K562 (cell line): Measurements from ENCODE around the gene ASPHD1. TPM values are rescaled to one million over a fixed set of nuclear protein-coding genes. Genes with fewer than 3 reads are reported as not detected.

Experiments used
- ATAC-seq: fragments of 200-7000 bp; cut with Tn5 transposase; 3 replicates; pipeline ENCODE4 v1.9.1; 2020; ENCODE audit warnings: moderate library complexity
- BruUV-seq: library from RNA; stranded (reverse); fragments of 400-500 nt; replicated peaks from 2 replicates; lab custom pipeline; 2021; lab: Mats Ljungman, UMichigan
- CTCF ChIA-PET: fragments of 300-600 bp; formaldehyde crosslinking; extraction: SDS; loops from one replicate; lab custom pipeline; 2021; ENCODE audit warnings: low intra/inter-chr PET ratio; lab: Yijun Ruan, JAX
- POLR2A ChIA-PET: fragments of 300-600, 350-650 bp; sonication (Branson Sonifier 250); formaldehyde crosslinking; extraction: SDS; loops from one replicate; lab custom pipeline; 2021; ENCODE audit warnings: antibody characterized with exemption, inconsistent platforms; lab: Yijun Ruan, JAX
- DNase-seq, 4 experiments: peaks; one replicate each; pipeline versions ENCODE4 v3.0.0 to v3.0.0-alpha.2; 2011 to 2018; ENCODE audit warnings: low spot score in 3 of 4, mixed read lengths in 3 of 4; ENCODE audit errors: extremely low read depth in 1 of 4
- FAIRE-seq: peaks from 2 replicates; lab custom pipeline; 2011; peaks lifted over from hg19 to GRCh38; lab: Jason Lieb, UNC
- H2AFZ ChIP-seq: 2 replicates; pipeline ENCODE4 v1.6.0; 2011; ENCODE audit warnings: low read depth, low read length, control low read depth, inconsistent platforms
- H3K27ac ChIP-seq: fragments of 200-600 bp; 3 replicates; pipeline ENCODE4 v1.8.0; 2011; ENCODE audit warnings: low read depth, mild to moderate bottlenecking, control low read depth, inconsistent platforms, low read length, moderate library complexity, mixed read lengths; ENCODE audit errors: extremely low read depth
- H3K27me3 ChIP-seq, 2 experiments: fragments of 300-600 bp in 1 of 2; 2 replicates in 1 of 2; 3 replicates in 1 of 2; pipeline versions ENCODE4 v1.6.0 to v1.8.0; 2011; ENCODE audit warnings: inconsistent platforms in 2 of 2, low read length in 2 of 2, mild to moderate bottlenecking in 1 of 2, mixed read lengths in 1 of 2, moderate library complexity in 1 of 2; ENCODE audit not compliant: control insufficient read depth in 2 of 2, insufficient read depth in 2 of 2
- H3K36me3 ChIP-seq: fragments of 300-600 bp; 3 replicates; pipeline ENCODE4 v1.8.0; 2011; ENCODE audit warnings: mild to moderate bottlenecking, low read length, inconsistent platforms; ENCODE audit not compliant: control insufficient read depth, insufficient read depth
- H3K4me1 ChIP-seq, 2 experiments: fragments of 200-600 bp in 1 of 2; replicated peaks in 1 of 2; 2 replicates in 1 of 2; 3 replicates in 1 of 2; pipeline versions ENCODE4 v1.5.1 to v1.8.0; 2011; ENCODE audit warnings: inconsistent platforms in 2 of 2, low read length in 2 of 2, mild to moderate bottlenecking in 1 of 2, mixed read lengths in 1 of 2, moderate library complexity in 1 of 2; ENCODE audit not compliant: control insufficient read depth in 2 of 2, insufficient read depth in 2 of 2
- H3K4me2 ChIP-seq: 2 replicates; pipeline ENCODE4 v1.6.1; 2011; ENCODE audit warnings: low read length, control low read depth, inconsistent platforms, mixed read lengths; ENCODE audit not compliant: insufficient read depth
- H3K4me3 ChIP-seq: fragments of 200-600 bp; sonication (generic), shearing (Covaris generic); 2 replicates; pipeline ENCODE4 v1.5.1; 2016; ENCODE audit warnings: control low read depth, inconsistent platforms
- H3K79me2 ChIP-seq: fragments of 200-600 bp; 3 replicates; pipeline ENCODE4 v1.8.0; 2011; ENCODE audit warnings: low read length, inconsistent platforms; ENCODE audit not compliant: control insufficient read depth, insufficient read depth
- H3K9ac ChIP-seq, 2 experiments: 2 replicates each; pipeline versions ENCODE4 v1.6.0 to v1.6.1; 2011; ENCODE audit warnings: low read depth in 2 of 2, low read length in 2 of 2, control low read depth in 1 of 2, inconsistent platforms in 1 of 2, mild to moderate bottlenecking in 1 of 2, mixed read lengths in 1 of 2; ENCODE audit not compliant: insufficient read depth in 1 of 2
- H3K9me1 ChIP-seq: one replicate; pipeline ENCODE4 v1.6.0; 2011; ENCODE audit warnings: inconsistent platforms, mild to moderate bottlenecking, low read length, moderate library complexity; ENCODE audit not compliant: control insufficient read depth, insufficient read depth
- H3K9me3 ChIP-seq: replicated peaks from 2 replicates; pipeline ENCODE4 v1.5.1; 2011; ENCODE audit warnings: low read depth, low read length, inconsistent platforms; ENCODE audit not compliant: control insufficient read depth, insufficient read depth
- H4K20me1 ChIP-seq: replicated peaks from 2 replicates; pipeline ENCODE4 v1.6.1; 2011; ENCODE audit warnings: low read length, inconsistent platforms, mixed read lengths; ENCODE audit not compliant: control insufficient read depth, insufficient read depth
- E2F3 ChIP-seq: fragments of 250-450 bp; sonication (Bioruptor Pico); IDR thresholded peaks from 2 replicates; pipeline ENCODE4 v1.4.0; 2020; ENCODE audit warnings: mild to moderate bottlenecking
- MTA1 ChIP-seq: fragments of 450-650 bp; IDR thresholded peaks from 2 replicates; pipeline ENCODE4 v1.6.1; 2017; ENCODE audit warnings: borderline replicate concordance
- NBN ChIP-seq: fragments of 450-650 bp; IDR thresholded peaks from 2 replicates; pipeline ENCODE4 v1.6.1; 2016; ENCODE audit warnings: low read depth, mild to moderate bottlenecking
- SMARCA5 ChIP-seq: fragments of 450-650 bp; IDR thresholded peaks from 2 replicates; pipeline ENCODE4 v1.6.1; 2016
- STAT5B ChIP-seq: fragments of 250-450 bp; sonication (Bioruptor Pico); IDR thresholded peaks from 2 replicates; pipeline ENCODE4 v1.8.0; 2021; ENCODE audit warnings: mild to moderate bottlenecking, inconsistent platforms
- WGBS: fragments of 100-300 bp; shearing (Covaris generic); methylation state at CpG from one replicate; pipeline ENCODE4 v1.1.6; 2016; ENCODE audit warnings: low coverage, mixed read lengths; ENCODE audit not compliant: insufficient coverage; ENCODE audit errors: missing lambda C conversion rate; 5-methylcytosine and 5-hydroxymethylcytosine counted together
- in situ Hi-C: fragments of 300-500 bp; cut with MboI; formaldehyde crosslinking; loops from 4 replicates; pipeline ENCODE4 v1.15.0; 2018; ENCODE audit warnings: inconsistent platforms, mixed read lengths
- intact Hi-C: fragments of 100-400 bp; cut with micrococcal nuclease; formaldehyde crosslinking; loops from 2 replicates; pipeline ENCODE4 v1.14.2; 2022
- polyA plus RNA-seq, 8 experiments: library from polyadenylated mRNA; depleted of rRNA in 4 of 8; stranded (reverse) in 5 of 8; unstranded in 3 of 8; fragments of >200 nt; fragmentation: Nextera tagmentation in 2 of 8; fragmentation: Illumina TruSeq in 1 of 8; extraction: Ambion mirVana in 2 of 8; extraction: Trizol in 1 of 8; gene quantifications; 2 replicates each; pipeline versions ENCODE4 v1.2.1 to v1.2.3, GENCODE V29; 2011 to 2014; ENCODE audit warnings: inconsistent platforms in 1 of 8, missing spikeins in 1 of 8
- total RNA-seq, 7 experiments: library from RNA; depleted of rRNA in 6 of 7; stranded (reverse); fragments of >200 nt in 6 of 7; fragmentation: Illumina TruSeq in 2 of 7; extraction: Trizol in 2 of 7; gene quantifications; 2 replicates each; pipeline versions ENCODE4 v1.2.1 to v1.2.3, GENCODE V29; 2011 to 2021; ENCODE audit warnings: low replicate concordance in 1 of 7
- TF ChIP-seq, protein P1 (sequence below): IDR thresholded peaks from 3 replicates; pipeline ENCODE4 v1.6.1; 2011; ENCODE audit warnings: borderline replicate concordance, mild to moderate bottlenecking; ENCODE audit not compliant: insufficient read length, insufficient read depth
- TF ChIP-seq, protein P2 (sequence below): fragments of 450-650 bp; formaldehyde crosslinking; IDR thresholded peaks from 2 replicates; pipeline ENCODE4 v1.4.0; 2020; ENCODE audit warnings: mild to moderate bottlenecking
- TF ChIP-seq, protein P3 (sequence below): fragments of 250-450 bp; sonication (Bioruptor Pico); IDR thresholded peaks from 2 replicates; pipeline ENCODE4 v1.8.0; 2022; ENCODE audit warnings: moderate library complexity, mild to moderate bottlenecking, inconsistent platforms
- TF ChIP-seq, protein P4 (sequence below): sonication (generic); formaldehyde crosslinking; IDR thresholded peaks from 2 replicates; pipeline ENCODE4 v1.8.0; 2023; ENCODE audit warnings: mild to moderate bottlenecking, missing genetic modification reagents

Gene ASPHD1
- total and polyA plus RNA-seq, 9 of the 15 experiments (the other 6 are each of a cell fraction or from before 2014, with no cell fraction given) = 0.03 to 0.70 (median 0.24) TPM; not detected in 5

DNA sequence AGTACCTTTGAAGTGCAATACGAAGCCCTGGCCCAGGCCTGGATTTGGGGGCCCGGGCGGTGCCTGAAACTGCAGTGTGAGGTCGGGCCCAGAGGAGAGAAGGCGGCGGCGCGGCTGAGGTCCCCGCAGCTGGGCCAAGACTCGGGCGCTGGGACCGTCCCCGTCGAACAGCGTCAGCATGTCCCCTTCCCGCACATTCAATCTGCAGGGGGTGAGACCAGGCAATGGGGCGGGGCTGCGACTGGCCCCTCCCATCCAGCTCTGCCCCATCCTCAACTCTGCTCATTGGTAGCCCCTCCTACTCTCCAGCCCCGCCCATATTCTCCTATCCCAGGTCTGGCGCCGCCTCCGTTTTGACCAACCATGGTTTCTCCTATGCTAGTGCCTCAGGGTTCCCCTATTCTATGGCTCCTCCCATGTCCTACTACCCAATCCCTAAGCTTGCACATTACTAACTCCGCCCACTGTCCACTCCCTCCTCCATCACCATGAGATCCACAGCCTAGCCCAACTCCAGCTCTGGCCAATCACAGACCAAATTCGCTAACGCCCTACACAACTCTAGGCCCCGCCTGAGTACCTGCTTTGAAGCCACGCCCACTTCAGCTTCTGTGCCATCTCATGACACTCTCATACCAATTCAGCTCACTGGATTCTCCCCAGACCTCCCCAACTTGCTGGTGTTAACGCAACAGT, 22.9 kb upstream of the ASPHD1 start (continued):
- no peak for TF ChIP-seq E2F3 (CRISPR knock-in tag)

DNA sequence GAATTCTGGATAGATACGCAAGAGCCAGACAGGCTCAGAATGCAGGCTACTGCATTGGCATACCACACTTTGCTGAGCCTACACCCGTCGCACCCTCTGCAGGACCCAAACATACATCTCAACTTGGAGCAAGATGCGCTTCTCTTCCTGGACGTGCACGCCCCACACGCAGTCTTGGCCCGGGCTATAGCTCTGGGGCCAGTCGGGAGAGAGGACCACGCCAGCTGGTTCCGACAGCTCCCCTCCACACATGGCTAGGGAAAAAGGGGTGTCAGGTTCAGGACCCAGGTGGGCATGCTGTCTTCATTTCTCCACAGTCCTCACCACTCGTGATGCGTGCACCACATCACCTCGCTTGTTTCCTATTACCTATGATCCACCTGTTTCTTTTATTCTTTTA, 22.1 kb upstream of the ASPHD1 start:
- Histone ChIP-seq H2AFZ (peak overlapping the region; percentile 2; the same call in 1 of the 2 replicates), H3K36me3 (no peaks in the 10 kb centered on the region), H3K4me1 (peaks cover 8 to 29% of the 10 kb centered on the region in 2 experiments; a peak in 4 of 5 replicates), H3K27ac (no peak overlapping the region), H3K79me2 (no peaks in the 10 kb centered on the region), H3K4me3 (no peak overlapping the region), H3K9ac (no peak overlapping the region), H3K27me3 (peaks cover 6 to 7% of the 10 kb centered on the region in 2 experiments; a peak in 4 of 5 replicates), H3K9me1 (no peaks in the 10 kb centered on the region), H4K20me1 (no peaks in the 10 kb centered on the region), H3K4me2 (no peak overlapping the region), H3K9me3 (no peaks in the 10 kb centered on the region)
- BruUV-seq = no TSS peak
- POLR2A ChIA-PET = interaction anchor here (0.5 to 1.8 kb wide), 4 partner anchors 10 to 1216 kb away, joined by 3 to 5 read pairs (median 4); partner anchors contain the start of genes CDIPT and VKORC1
- in situ Hi-C loops (no loop called here), intact Hi-C loops (no loop called here)
- DNase-seq (no peak), FAIRE-seq (no peak), ATAC-seq (no peak)
- WGBS = 50% methylated on average over 14 of the region's 14 CpGs
- CTCF ChIA-PET = no interaction called here
- TF ChIP-seq STAT5B (CRISPR knock-in tag) (no peak), SMARCA5 (no peak), NBN (no peak), MTA1 (no peak)
- TF ChIP-seq, protein P1, sequence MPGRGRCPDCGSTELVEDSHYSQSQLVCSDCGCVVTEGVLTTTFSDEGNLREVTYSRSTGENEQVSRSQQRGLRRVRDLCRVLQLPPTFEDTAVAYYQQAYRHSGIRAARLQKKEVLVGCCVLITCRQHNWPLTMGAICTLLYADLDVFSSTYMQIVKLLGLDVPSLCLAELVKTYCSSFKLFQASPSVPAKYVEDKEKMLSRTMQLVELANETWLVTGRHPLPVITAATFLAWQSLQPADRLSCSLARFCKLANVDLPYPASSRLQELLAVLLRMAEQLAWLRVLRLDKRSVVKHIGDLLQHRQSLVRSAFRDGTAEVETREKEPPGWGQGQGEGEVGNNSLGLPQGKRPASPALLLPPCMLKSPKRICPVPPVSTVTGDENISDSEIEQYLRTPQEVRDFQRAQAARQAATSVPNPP = no peak
- TF ChIP-seq, protein P2, sequence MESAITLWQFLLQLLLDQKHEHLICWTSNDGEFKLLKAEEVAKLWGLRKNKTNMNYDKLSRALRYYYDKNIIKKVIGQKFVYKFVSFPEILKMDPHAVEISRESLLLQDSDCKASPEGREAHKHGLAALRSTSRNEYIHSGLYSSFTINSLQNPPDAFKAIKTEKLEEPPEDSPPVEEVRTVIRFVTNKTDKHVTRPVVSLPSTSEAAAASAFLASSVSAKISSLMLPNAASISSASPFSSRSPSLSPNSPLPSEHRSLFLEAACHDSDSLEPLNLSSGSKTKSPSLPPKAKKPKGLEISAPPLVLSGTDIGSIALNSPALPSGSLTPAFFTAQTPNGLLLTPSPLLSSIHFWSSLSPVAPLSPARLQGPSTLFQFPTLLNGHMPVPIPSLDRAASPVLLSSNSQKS (CRISPR knock-in tag) = no peak
- TF ChIP-seq, protein P3, sequence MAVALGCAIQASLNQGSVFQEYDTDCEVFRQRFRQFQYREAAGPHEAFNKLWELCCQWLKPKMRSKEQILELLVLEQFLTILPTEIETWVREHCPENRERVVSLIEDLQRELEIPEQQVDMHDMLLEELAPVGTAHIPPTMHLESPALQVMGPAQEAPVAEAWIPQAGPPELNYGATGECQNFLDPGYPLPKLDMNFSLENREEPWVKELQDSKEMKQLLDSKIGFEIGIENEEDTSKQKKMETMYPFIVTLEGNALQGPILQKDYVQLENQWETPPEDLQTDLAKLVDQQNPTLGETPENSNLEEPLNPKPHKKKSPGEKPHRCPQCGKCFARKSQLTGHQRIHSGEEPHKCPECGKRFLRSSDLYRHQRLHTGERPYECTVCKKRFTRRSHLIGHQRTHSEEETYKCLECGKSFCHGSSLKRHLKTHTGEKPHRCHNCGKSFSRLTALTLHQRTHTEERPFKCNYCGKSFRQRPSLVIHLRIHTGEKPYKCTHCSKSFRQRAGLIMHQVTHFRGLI (CRISPR knock-in tag) = no peak
- TF ChIP-seq, protein P4, sequence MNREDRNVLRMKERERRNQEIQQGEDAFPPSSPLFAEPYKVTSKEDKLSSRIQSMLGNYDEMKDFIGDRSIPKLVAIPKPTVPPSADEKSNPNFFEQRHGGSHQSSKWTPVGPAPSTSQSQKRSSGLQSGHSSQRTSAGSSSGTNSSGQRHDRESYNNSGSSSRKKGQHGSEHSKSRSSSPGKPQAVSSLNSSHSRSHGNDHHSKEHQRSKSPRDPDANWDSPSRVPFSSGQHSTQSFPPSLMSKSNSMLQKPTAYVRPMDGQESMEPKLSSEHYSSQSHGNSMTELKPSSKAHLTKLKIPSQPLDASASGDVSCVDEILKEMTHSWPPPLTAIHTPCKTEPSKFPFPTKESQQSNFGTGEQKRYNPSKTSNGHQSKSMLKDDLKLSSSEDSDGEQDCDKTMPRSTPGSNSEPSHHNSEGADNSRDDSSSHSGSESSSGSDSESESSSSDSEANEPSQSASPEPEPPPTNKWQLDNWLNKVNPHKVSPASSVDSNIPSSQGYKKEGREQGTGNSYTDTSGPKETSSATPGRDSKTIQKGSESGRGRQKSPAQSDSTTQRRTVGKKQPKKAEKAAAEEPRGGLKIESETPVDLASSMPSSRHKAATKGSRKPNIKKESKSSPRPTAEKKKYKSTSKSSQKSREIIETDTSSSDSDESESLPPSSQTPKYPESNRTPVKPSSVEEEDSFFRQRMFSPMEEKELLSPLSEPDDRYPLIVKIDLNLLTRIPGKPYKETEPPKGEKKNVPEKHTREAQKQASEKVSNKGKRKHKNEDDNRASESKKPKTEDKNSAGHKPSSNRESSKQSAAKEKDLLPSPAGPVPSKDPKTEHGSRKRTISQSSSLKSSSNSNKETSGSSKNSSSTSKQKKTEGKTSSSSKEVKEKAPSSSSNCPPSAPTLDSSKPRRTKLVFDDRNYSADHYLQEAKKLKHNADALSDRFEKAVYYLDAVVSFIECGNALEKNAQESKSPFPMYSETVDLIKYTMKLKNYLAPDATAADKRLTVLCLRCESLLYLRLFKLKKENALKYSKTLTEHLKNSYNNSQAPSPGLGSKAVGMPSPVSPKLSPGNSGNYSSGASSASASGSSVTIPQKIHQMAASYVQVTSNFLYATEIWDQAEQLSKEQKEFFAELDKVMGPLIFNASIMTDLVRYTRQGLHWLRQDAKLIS (CRISPR knock-in tag) = no peak
